Activated CD4-positive, CD25-positive, alpha-beta regulatory T cell treated with anti-CD3 and anti-CD28 coated beads, Interleukin-2, amount 50 U/mL, for 24 hours (primary cell): Measurements from ENCODE around the gene C11orf24.
A peak's percentile ranks its signal among the peaks of the same experiment; 100 is the strongest.
"Not testable (repeated sequence)": the region's sequence is repeated elsewhere in the genome, so short reads cannot be mapped to it uniquely, and the experiment has no call there.

Experiments used
- ATAC-seq, 2 donors: fragments of 150-1000 bp; cut with Tn5 transposase; one replicate each; pipeline ENCODE4 v1.10.0; 2021; ENCODE audit warnings: mild to moderate bottlenecking in 1 of 2, moderate library complexity in 1 of 2

The C11orf24 gene

GRCh38 chr11:68298659-68299516 lies 27.1 kb upstream of the C11orf24 start:
- no peak for ATAC-seq

- peak; percentile 93 to 94 for ATAC-seq
Observed at GRCh38 chr11:68297812-68298658, 26.3 kb upstream of the C11orf24 start.

- ATAC-seq = no peak
Observed at GRCh38 chr11:68297494-68297811, 25.7 kb upstream of the C11orf24 start.

GRCh38 chr11:68297052-68297378 lies 25.2 kb upstream of the C11orf24 start:
- no peak for ATAC-seq

GRCh38 chr11:68296344-68297051 lies 24.7 kb upstream of the C11orf24 start:
- no peak for ATAC-seq

GRCh38 chr11:68295940-68296339 lies 24.2 kb upstream of the C11orf24 start:
- no peak for ATAC-seq

GRCh38 chr11:68295271-68295670 lies 23.5 kb upstream of the C11orf24 start:
- ATAC-seq = no peak

GRCh38 chr11:68293708-68294107 lies 21.9 kb upstream of the C11orf24 start:
- ATAC-seq = no peak

GRCh38 chr11:68289456-68289855 lies 17.7 kb upstream of the C11orf24 start:
- no peak for ATAC-seq

GRCh38 chr11:68287419-68287818 lies 15.6 kb upstream of the C11orf24 start:
- ATAC-seq = no peak

- not testable (repeated sequence) for ATAC-seq
Observed at GRCh38 chr11:68284588-68284987, 12.8 kb upstream of the C11orf24 start.

- no peak for ATAC-seq
Observed at GRCh38 chr11:68282861-68283230, 11.1 kb upstream of the C11orf24 start.

GRCh38 chr11:68282141-68282860 lies 10.5 kb upstream of the C11orf24 start:
- peak; percentile 65 to 86 for ATAC-seq

- ATAC-seq = no peak
Observed at GRCh38 chr11:68279676-68280075, 7.9 kb upstream of the C11orf24 start.

- no peak for ATAC-seq
Observed at GRCh38 chr11:68276861-68277260, 5.1 kb upstream of the C11orf24 start.

- ATAC-seq = no peak
Observed at GRCh38 chr11:68275721-68276507, 4.1 kb upstream of the C11orf24 start.

GRCh38 chr11:68274306-68274705 lies 2.5 kb upstream of the C11orf24 start:
- no peak for ATAC-seq

GRCh38 chr11:68273026-68273738 lies 1.4 kb upstream of the C11orf24 start:
- no peak for ATAC-seq

GRCh38 chr11:68271023-68271780 lies 571 bp downstream of the C11orf24 start:
- ATAC-seq = peak; percentile 18 to 33
